ENCODE measurements around the gene HBQ1.
"Not testable (repeated sequence)": the region's sequence is repeated elsewhere in the genome, so short reads cannot be mapped to it uniquely, and the experiment has no call there.

The HBQ1 gene

DNA sequence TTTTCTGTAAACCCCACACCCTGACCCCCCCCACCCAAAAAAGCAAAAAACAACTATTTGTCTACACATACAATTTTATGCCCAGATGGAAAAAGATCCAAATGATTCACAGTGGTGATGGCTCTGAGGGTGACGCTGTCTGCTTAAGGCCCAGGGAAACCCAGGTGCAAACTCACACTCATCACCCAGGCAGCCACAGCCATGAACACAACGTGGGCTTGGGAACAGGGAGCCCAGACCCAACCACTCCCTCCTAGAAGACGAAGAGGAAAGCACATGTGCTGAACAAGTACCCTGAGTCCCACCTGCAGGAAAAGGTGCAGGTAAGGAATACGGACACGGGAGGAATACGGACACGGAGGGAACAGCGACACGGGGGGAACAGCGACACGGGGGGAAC, 5.4 kb downstream of the HBQ1 start:
- Histone ChIP-seq H3K4me3 (no peak overlapping the region), H3K4me1 (peaks cover 4% of the 10 kb centered on the region), H3K9me3 (no peaks in the 10 kb centered on the region), H3K36me3 (replicated peaks) (peaks cover 39% of the 10 kb centered on the region), H3K27me3 (ENCODE audit: low read depth) (no peaks in the 10 kb centered on the region)
- in situ Hi-C loops (cut with MboI; ENCODE audit: low sequenced_read_pairs) = no loop called here
- no peak for DNase-seq (ENCODE audit: low spot score in 2 of 2)

DNA sequence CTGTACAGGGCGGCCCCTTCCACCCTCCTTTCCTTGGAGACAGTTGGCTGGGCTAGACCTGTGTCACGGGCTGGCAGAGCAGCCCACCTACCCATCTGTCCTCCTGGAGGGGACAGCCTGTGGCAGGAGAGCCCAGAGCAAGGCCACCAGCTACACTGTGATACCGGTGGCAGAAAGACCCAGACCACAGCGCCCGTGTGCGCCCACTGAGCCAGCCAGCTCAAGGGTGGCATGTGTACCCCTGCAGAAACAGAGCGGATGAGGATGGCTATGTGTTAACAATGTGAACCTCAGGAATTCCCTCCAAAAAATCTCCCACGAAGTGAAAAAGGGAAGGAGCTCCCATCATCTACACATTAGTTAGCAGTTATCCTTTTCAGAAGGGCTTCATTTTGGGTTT, 7.1 kb downstream of the HBQ1 start:
- DNase-seq (ENCODE audit: low spot score in 2 of 2) = no peak
- Histone ChIP-seq H3K9me3 (no peaks in the 10 kb centered on the region), H3K4me1 (no peaks in the 10 kb centered on the region), H3K36me3 (replicated peaks) (peaks cover 55% of the 10 kb centered on the region), H3K27me3 (ENCODE audit: low read depth) (no peaks in the 10 kb centered on the region), H3K4me3 (no peak overlapping the region)
- in situ Hi-C loops (cut with MboI; ENCODE audit: low sequenced_read_pairs) = no loop called here

DNA sequence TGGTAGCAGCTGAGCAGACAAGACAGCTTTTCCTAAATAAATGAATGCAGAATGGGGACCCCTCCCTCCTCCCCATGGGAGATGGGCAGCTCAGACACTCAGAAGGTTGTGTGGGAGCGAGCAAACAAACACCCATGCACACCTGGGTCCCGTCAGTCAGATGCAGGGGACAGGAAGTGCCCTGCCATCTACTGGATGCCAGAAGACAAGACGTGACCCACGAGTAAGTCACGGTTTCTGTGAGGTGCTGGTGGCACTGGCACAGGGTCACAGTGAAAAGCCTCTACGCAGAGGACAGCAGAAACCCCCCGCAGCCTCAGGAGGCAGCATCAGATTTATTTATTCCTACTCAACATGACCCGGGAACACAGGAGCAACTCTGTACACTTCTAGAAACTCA, 8.4 kb downstream of the HBQ1 start:
- Histone ChIP-seq H3K9me3 (no peaks in the 10 kb centered on the region), H3K4me3 (no peak overlapping the region), H3K36me3 (replicated peaks) (peaks cover 65% of the 10 kb centered on the region), H3K27me3 (ENCODE audit: low read depth) (no peaks in the 10 kb centered on the region), H3K4me1 (no peaks in the 10 kb centered on the region)
- in situ Hi-C loops (cut with MboI; ENCODE audit: low sequenced_read_pairs) = no loop called here
- no peak for DNase-seq (ENCODE audit: low spot score in 2 of 2)

DNA sequence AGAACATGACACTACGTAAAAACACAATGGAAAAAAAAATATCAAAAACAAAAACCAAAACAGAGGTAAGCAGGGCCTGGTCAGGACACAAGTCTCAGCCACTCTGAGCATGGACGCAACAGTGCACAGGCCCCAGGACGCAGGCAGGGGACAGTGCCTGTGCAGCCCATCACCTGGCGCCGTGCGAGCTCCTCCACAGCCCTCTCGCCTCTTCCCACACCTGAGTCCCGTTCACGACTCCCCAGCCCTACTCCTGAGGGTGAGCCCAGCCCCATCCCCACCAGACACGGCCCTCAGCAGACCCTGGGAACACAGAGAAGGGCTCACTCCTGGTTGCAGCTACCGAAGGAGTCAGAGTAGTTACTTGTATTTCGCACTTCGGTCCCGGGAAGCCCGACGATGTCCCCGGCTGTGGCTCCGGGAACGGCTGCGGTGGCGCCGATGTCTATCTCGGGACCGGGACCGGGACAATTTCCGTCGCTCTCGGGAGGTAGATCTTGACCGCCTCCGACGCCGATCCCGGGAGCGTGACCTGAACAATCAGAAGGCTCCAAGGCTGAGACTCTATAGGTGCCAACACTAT, 9.4 kb downstream of the HBQ1 start:
- H3K36me3 ChIP-seq (replicated peaks) = peaks cover 71% of the 10 kb centered on the region
- no peak for DNase-seq (ENCODE audit: low spot score in 2 of 2)
- no peak overlapping the region for H3K4me3 ChIP-seq
- no peaks in the 10 kb centered on the region for H3K4me1 ChIP-seq
- H3K9me3 ChIP-seq = no peaks in the 10 kb centered on the region
- in situ Hi-C loops (cut with MboI; ENCODE audit: low sequenced_read_pairs) = no loop called here
- H3K27me3 ChIP-seq (ENCODE audit: low read depth) = no peaks in the 10 kb centered on the region

DNA sequence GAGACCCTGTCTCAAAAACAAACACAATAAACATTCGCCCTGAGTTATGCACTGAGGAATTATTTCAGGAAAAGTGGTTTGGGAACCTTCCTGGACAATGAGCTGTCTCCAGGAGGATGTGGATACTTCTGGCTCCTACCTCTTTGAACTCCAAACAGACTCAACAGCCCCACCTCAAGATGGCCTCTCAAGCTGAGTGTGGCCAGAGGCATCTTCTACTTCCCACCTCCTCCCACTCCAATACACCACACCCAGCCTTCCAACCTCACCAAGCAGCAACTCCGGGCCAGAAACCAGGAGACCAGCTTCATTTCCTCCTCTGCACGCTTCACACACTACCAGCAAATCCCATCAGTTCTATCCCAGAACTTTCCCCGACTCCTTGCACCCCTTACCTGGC, 11.6 kb downstream of the HBQ1 start:
- Histone ChIP-seq H3K4me1 (no peaks in the 10 kb centered on the region), H3K27me3 (ENCODE audit: low read depth) (no peaks in the 10 kb centered on the region), H3K4me3 (no peak overlapping the region), H3K36me3 (replicated peaks) (peaks cover 86% of the 10 kb centered on the region), H3K9me3 (no peaks in the 10 kb centered on the region)
- DNase-seq (ENCODE audit: low spot score in 2 of 2) = no peak
- in situ Hi-C loops (cut with MboI; ENCODE audit: low sequenced_read_pairs) = no loop called here

DNA sequence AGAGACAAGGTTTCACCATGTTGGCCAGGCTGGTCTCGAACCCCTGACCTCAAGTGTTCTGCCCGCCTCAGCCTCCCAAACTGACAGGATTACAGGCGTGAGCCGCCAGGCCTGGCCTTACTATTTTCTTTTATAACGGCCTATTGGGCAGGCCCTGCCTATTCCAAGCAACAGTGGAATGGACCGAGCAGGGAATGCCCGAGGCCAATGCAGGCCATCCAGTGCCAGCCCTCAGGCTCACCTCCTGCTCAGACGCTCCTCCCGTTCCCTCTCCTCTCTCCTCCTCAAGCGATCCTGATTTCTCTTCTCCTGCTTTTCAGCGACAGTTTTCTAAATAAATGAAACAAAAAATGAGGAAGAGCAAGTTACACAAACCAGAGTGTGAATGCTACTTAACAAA, 12.4 kb downstream of the HBQ1 start:
- no peaks in the 10 kb centered on the region for H3K4me1 ChIP-seq
- DNase-seq (ENCODE audit: low spot score in 2 of 2) = no peak
- H3K9me3 ChIP-seq = no peaks in the 10 kb centered on the region
- peaks cover 86% of the 10 kb centered on the region for H3K36me3 ChIP-seq (replicated peaks)
- H3K4me3 ChIP-seq = no peak overlapping the region
- in situ Hi-C loops (cut with MboI; ENCODE audit: low sequenced_read_pairs) = no loop called here
- no peaks in the 10 kb centered on the region for H3K27me3 ChIP-seq (ENCODE audit: low read depth)

DNA sequence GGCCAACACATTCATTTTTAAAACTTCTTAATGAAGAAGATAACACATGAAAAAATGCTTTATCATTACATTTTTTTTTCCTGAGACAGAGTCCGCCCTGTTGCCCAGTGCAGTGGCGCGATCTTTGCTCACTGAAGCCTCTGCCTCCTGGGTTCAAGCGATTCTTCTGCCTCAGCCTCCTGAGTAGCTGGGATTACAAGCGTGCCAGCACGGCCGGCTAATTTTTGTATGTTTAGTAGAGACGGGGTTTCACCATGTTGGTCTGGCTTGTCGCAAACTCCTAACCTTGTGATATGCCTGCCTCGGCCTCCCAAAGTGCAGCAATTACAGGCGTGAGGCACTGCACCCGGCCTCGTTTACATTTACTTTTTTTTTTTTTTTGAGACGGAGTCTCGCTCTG, 13.2 kb downstream of the HBQ1 start:
- Histone ChIP-seq H3K9me3 (no peaks in the 10 kb centered on the region), H3K4me3 (no peak overlapping the region), H3K27me3 (ENCODE audit: low read depth) (no peaks in the 10 kb centered on the region), H3K36me3 (replicated peaks) (peaks cover 87% of the 10 kb centered on the region), H3K4me1 (no peaks in the 10 kb centered on the region)
- DNase-seq (ENCODE audit: low spot score in 2 of 2) = no peak
- in situ Hi-C loops (cut with MboI; ENCODE audit: low sequenced_read_pairs) = no loop called here

DNA sequence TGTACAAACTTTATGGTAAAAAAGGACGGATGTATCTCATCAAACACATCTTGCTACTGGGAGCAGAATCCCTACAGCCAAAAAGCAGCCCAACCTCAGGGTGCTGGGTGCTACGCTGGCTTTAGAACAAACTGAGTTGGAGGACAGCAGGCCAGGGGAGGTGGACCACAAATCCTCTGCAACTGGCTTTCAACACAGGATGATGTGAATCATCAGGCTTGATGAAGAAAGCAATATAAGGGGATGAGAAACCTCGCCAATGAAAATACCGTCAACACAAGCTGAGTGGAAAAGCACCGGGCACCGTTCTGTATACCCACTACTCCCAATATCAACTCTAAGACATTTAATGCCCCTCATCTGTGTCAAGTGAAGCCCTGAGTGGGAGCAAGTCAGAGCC, 14.3 kb downstream of the HBQ1 start:
- no peak for DNase-seq (ENCODE audit: low spot score in 2 of 2)
- Histone ChIP-seq H3K9me3 (no peaks in the 10 kb centered on the region), H3K4me3 (no peak overlapping the region), H3K4me1 (no peaks in the 10 kb centered on the region), H3K36me3 (replicated peaks) (peaks cover 87% of the 10 kb centered on the region), H3K27me3 (ENCODE audit: low read depth) (no peaks in the 10 kb centered on the region)
- in situ Hi-C loops (cut with MboI; ENCODE audit: low sequenced_read_pairs) = no loop called here

DNA sequence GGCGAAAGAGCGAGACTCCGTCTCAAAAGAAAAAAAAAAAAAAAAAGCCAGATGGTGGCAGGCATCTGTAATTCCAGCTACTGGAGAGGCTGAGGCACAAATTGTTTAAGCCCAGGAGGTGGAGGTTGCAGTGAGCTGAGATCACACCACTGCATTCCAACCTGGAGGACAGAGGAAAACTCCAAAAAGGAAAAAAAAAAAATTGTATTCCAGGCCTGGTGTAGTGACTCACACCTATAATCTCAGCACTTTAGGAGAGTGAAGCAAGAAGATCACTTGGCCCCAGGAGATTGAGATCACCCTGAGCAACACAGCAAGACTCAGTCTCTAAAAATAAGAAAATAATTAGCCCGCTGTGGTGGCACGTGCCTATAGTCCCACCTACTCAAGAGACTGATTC, 20.1 kb downstream of the HBQ1 start:
- peaks cover 71% of the 10 kb centered on the region for H3K36me3 ChIP-seq (replicated peaks)
- no peak overlapping the region for H3K4me3 ChIP-seq
- no peaks in the 10 kb centered on the region for H3K27me3 ChIP-seq (ENCODE audit: low read depth)
- DNase-seq (ENCODE audit: low spot score in 2 of 2) = no peak
- H3K9me3 ChIP-seq = no peaks in the 10 kb centered on the region
- no peaks in the 10 kb centered on the region for H3K4me1 ChIP-seq
- in situ Hi-C loops (cut with MboI; ENCODE audit: low sequenced_read_pairs) = no loop called here

DNA sequence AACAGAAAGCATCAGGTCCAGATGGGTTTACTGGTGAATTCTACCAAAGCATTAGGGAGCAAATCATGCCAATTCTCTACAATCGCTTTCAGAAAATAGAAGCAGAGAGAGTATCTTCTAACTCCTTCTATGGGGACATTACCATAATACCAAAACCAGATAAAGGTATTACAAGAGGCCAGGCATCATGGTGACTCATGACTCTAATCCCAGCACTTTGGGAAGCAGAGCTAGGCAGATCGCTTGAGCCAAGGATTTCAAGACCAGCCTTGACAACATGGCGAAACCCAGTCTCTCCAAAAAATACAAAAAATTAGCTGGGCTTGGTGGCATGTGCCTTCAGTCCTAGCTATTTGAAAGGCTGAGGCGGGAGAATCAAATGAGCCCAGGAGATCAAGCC, 23.0 kb downstream of the HBQ1 start:
- no peak for DNase-seq (ENCODE audit: low spot score in 2 of 2)
- no peaks in the 10 kb centered on the region for H3K4me1 ChIP-seq
- no peak overlapping the region for H3K4me3 ChIP-seq
- H3K36me3 ChIP-seq (replicated peaks) = peaks cover 75% of the 10 kb centered on the region
- H3K27me3 ChIP-seq (ENCODE audit: low read depth) = no peaks in the 10 kb centered on the region
- H3K9me3 ChIP-seq = no peaks in the 10 kb centered on the region
- in situ Hi-C loops (cut with MboI; ENCODE audit: low sequenced_read_pairs) = no loop called here

DNA sequence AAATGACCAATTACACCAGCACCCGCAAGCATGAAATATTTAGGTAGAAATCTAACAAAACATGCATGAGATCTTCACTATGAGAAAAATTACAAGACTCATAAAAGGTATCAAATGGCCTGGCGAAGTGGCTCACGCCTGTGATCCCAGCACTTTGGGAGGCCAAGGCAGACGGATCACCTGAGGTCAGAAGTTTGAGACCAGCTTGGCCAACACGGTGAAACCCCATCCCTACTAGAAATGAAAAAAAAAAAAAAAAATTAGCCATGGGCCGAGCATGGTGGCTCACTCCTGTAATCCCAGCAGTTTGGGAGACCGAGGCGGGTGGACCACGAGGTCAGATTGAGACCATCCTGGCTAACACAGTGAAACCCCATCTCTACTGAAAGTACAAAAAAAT, 23.8 kb downstream of the HBQ1 start:
- peaks cover 75% of the 10 kb centered on the region for H3K36me3 ChIP-seq (replicated peaks)
- in situ Hi-C loops (cut with MboI; ENCODE audit: low sequenced_read_pairs); H3K4me1 ChIP-seq: not testable (repeated sequence)

DNA sequence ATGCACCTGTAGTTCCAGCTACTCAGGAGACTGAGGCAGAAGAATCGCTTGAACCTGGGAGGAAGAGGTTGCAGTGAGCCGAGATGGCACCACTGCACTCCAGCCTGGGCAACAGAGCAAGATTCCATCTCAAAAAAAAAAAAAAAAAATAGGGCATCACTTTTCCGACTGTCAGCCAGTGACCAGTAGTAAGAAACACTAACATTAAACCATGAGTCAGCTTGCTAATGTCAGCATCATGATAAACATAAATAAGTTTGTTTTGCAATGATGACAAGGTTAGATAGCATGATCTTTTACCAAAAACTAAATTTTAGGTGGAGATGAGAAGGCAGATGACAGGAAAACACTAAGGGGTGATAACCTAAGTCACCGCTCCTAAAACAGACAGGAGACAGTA, 29.1 kb downstream of the HBQ1 start:
- in situ Hi-C loops (cut with MboI; ENCODE audit: low sequenced_read_pairs); H3K9me3 ChIP-seq; H3K4me1 ChIP-seq; H3K4me3 ChIP-seq; DNase-seq (ENCODE audit: low spot score in 2 of 2); H3K27me3 ChIP-seq (ENCODE audit: low read depth): not testable (repeated sequence)
- peaks cover 88% of the 10 kb centered on the region for H3K36me3 ChIP-seq (replicated peaks)

More for the DNA sequence above, 23.8 kb downstream of the HBQ1 start:
- not testable (repeated sequence) for H3K27me3 ChIP-seq (ENCODE audit: low read depth); DNase-seq (ENCODE audit: low spot score in 2 of 2); H3K4me3 ChIP-seq; H3K9me3 ChIP-seq

DNA sequence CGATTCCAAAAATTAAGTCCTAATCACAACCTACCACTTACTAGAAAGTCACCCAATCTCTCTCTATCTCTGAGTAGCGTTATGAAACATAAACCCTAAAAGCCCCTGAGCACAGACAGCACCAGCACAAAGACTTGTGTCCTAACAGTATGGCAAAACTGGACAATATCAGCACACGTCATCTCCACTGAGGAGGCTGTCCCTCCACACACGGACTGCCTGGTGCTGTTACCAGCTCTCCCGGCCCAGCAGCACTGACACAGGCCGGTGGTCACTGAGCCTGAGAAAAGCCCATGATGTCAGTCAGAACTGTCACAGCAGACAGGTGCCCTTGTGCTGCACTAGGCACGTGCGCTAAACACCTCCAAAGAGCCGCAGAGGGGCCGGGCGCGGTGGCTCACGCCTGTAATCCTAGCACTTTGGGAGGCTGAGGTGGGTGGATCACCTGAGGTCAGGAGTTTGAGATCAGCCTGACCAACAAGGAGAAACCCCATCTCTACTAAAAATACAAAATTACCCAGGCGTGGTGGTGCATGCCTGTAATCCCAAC, 31.4 kb downstream of the HBQ1 start:
- H3K4me3 ChIP-seq; in situ Hi-C loops (cut with MboI; ENCODE audit: low sequenced_read_pairs); DNase-seq (ENCODE audit: low spot score in 2 of 2); H3K4me1 ChIP-seq; H3K9me3 ChIP-seq; H3K27me3 ChIP-seq (ENCODE audit: low read depth): not testable (repeated sequence)
- peaks cover 78% of the 10 kb centered on the region for H3K36me3 ChIP-seq (replicated peaks)

DNA sequence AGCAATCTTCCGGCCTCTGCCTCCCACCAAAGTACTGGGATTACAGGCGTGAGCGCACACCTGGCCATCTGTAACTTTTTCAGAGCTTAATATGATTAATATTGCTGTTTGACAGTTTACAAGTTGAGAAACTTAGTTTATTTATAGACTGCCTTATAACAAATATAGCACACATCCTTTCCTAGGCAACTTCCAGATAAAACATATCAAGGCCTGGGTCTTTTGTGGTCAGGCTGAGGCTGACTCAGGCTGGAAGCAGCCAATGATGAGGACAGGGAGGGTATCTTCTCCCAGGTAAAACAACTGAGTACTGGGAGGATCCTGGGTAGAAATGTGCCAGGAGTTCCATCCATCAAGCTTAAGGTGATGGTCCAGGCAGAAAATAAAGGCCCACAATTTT, 32.7 kb downstream of the HBQ1 start:
- H3K9me3 ChIP-seq = no peaks in the 10 kb centered on the region
- H3K4me1 ChIP-seq = no peaks in the 10 kb centered on the region
- DNase-seq (ENCODE audit: low spot score in 2 of 2) = no peak
- H3K36me3 ChIP-seq (replicated peaks) = peaks cover 81% of the 10 kb centered on the region
- H3K4me3 ChIP-seq = no peak overlapping the region
- H3K27me3 ChIP-seq (ENCODE audit: low read depth) = no peaks in the 10 kb centered on the region
- in situ Hi-C loops (cut with MboI; ENCODE audit: low sequenced_read_pairs) = no loop called here

DNA sequence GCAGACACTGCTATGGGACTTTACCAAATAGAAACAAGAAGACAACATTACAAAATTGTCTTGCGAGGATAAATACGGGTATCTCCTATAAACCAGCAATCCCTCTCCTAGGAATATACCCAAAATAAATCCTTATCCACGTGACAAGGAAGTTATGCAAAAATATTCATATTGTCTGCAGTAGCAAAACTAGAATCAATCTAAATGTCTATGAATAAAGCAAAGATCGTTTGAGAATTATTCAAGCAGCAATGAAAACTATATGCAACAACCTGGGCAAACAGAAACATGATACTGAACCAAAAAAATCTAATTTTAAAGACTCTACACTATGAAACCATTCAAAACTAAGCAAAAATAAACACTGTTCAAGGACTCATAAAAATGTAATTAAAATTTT, 39.8 kb downstream of the HBQ1 start:
- peaks cover 75% of the 10 kb centered on the region for H3K36me3 ChIP-seq (replicated peaks)
- no peaks in the 10 kb centered on the region for H3K9me3 ChIP-seq
- no peak overlapping the region for H3K4me3 ChIP-seq
- no peak for DNase-seq (ENCODE audit: low spot score in 2 of 2)
- no peaks in the 10 kb centered on the region; the same call in 1 of the 2 replicates for H3K4me1 ChIP-seq
- H3K27me3 ChIP-seq (ENCODE audit: low read depth) = no peaks in the 10 kb centered on the region
- in situ Hi-C loops (cut with MboI; ENCODE audit: low sequenced_read_pairs) = no loop called here

Measured in HAP-1 (cell line).